Suprapubic skin (tissue), 4 donors: ENCODE measurements around the gene ITLN2.

ENCODE experiments used
- CTCF ChIP-seq, 2 donors: fragments of 200-600 bp in 1 of 2; fragments of 450-650 bp in 1 of 2; sonication (generic) in 1 of 2; IDR thresholded peaks; one replicate each; pipeline ENCODE4 v1.5.1; 2016 to 2019; ENCODE audit warnings: antibody characterized with exemption in 2 of 2, mild to moderate bottlenecking in 1 of 2, moderate library complexity in 1 of 2
- EP300 ChIP-seq: sonication (generic); formaldehyde crosslinking; IDR thresholded peaks from one replicate; pipeline ENCODE4 v1.6.1; 2017; ENCODE audit warnings: antibody characterized with exemption
- POLR2A ChIP-seq, 2 donors: fragments of 450-650 bp; IDR thresholded peaks; one replicate each; pipeline ENCODE4 v1.6.1; 2017; ENCODE audit warnings: antibody characterized with exemption in 2 of 2, mild to moderate bottlenecking in 2 of 2, moderate library complexity in 2 of 2
- POLR2AphosphoS5 ChIP-seq, 3 donors: sonication (generic); formaldehyde crosslinking; IDR thresholded peaks; one replicate each; pipeline ENCODE4 v1.6.1; 2017; ENCODE audit warnings: antibody characterized with exemption in 3 of 3

GRCh38 chr1:160954158-160955104 lies at the start of gene ITLN2:
- TF ChIP-seq CTCF (IDR thresholded peaks at IDR 0.05), result peak in 1 of 2 donors; percentile 31
- TF ChIP-seq POLR2AphosphoS5 (IDR thresholded peaks at IDR 0.05), result no peak
- TF ChIP-seq POLR2A (IDR thresholded peaks at IDR 0.05), result no peak
- TF ChIP-seq EP300, result no peak
